Measurements from ENCODE around the gene ALKBH6. TPM values are rescaled to one million over a fixed set of nuclear protein-coding genes. Genes with fewer than 3 reads are reported as not detected.

ALKBH6 gene
- total RNA-seq, 1 donor from 2014 or later, result 27.3 TPM

DNA sequence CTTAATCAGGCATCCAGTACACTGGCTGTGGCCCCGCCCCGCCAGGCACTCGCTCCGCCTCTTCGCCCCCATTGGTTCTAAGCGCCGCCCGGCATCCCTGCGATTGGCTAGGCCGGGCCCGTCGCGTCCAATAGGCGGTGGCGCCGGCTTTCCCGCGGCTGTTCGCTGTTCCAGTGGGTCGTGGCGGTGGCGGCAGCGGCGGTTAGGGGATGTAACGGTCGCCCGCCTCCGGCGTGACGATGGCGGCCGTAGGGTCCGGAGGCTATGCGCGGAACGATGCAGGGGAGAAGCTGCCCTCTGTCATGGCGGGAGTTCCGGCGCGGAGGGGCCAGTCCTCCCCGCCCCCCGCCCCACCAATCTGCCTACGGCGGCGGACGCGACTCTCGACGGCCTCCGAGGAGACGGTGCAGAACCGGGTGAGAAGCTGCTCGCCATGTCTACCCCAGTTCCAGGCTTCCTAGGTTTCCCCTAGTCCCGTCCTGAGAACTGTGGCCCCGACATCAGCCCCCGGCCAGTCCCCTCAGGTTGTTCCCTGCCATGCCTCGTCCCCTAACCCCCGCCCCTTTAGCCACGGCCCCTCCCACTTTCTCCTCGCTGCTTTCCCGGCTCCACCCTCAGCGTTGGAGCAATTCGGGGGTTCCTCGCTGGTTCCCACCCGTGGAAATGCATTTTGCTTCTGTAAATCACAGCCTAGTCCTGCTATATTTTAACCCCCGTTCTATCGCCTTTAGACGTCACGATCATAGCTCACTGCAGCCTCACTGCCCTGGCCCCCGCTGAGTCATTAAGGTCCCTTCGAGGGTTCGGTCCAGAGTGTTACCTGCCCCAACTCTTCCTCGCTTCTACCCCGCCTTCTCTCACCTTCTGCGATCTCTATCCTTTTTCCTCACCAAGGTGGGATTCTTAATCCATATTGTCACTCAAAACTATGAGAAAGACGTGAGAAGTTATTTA lies 41.0 kb upstream of the ALKBH6 start, which contains the start of gene WDR62:
TSS of gene WDR62 (plus strand) at position 165 of the 954 bp plus-strand sequence. CDS start at position 240, 75 bp downstream.
- TF ChIP-seq, protein P1, sequence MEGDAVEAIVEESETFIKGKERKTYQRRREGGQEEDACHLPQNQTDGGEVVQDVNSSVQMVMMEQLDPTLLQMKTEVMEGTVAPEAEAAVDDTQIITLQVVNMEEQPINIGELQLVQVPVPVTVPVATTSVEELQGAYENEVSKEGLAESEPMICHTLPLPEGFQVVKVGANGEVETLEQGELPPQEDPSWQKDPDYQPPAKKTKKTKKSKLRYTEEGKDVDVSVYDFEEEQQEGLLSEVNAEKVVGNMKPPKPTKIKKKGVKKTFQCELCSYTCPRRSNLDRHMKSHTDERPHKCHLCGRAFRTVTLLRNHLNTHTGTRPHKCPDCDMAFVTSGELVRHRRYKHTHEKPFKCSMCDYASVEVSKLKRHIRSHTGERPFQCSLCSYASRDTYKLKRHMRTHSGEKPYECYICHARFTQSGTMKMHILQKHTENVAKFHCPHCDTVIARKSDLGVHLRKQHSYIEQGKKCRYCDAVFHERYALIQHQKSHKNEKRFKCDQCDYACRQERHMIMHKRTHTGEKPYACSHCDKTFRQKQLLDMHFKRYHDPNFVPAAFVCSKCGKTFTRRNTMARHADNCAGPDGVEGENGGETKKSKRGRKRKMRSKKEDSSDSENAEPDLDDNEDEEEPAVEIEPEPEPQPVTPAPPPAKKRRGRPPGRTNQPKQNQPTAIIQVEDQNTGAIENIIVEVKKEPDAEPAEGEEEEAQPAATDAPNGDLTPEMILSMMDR (IDR thresholded peaks at IDR 0.05; ENCODE audit: insufficient read depth, low read depth, low read length), result no peak
- TF ChIP-seq EZH2 (IDR thresholded peaks at IDR 0.05; ENCODE audit: insufficient read depth, low read length), result no peak
- DNase-seq (ENCODE audit: low read depth) (no peak), FAIRE-seq (no peak)
- Histone ChIP-seq H3K79me2 (ENCODE audit: insufficient read depth, low read length) (peaks cover 27% of the 10 kb centered on the region), H4K20me1 (ENCODE audit: insufficient read depth, low read length) (no peaks in the 10 kb centered on the region), H3K4me3 (ENCODE audit: insufficient read depth, low read depth, low read length) (peak within 1 kb of the TSS; percentile 84), H3K36me3 (ENCODE audit: insufficient read depth, low read length) (peaks cover 3% of the 10 kb centered on the region), H3K4me2 (ENCODE audit: low read length) (peak within 1 kb of the TSS; percentile 98), H2AFZ (ENCODE audit: low read depth, low read length) (peak within 1 kb of the TSS; percentile 85), H3K4me1 (ENCODE audit: insufficient read depth, low read length) (peaks cover 3% of the 10 kb centered on the region), H3K27ac (ENCODE audit: low read depth, low read length) (peak within 1 kb of the TSS; percentile 89), H3K27me3 (ENCODE audit: insufficient read depth, low read length) (no peaks in the 10 kb centered on the region), H3K9me3 (ENCODE audit: insufficient read depth, low read depth, low read length) (no peaks in the 10 kb centered on the region), H3K9ac (ENCODE audit: low read length) (peak within 1 kb of the TSS; percentile 83)
- no peaks in the 10 kb centered on the region for H3K9me3 Mint-ChIP-seq (ENCODE audit: unreplicated experiment)
- peak within 1 kb of the TSS; percentile 83 for H3K27ac Mint-ChIP-seq (ENCODE audit: unreplicated experiment)
- no peaks in the 10 kb centered on the region for H3K27me3 Mint-ChIP-seq (ENCODE audit: low read depth, unreplicated experiment)
- peak within 1 kb of the TSS; percentile 94 for H3K4me3 Mint-ChIP-seq (ENCODE audit: unreplicated experiment)
- peaks cover 2% of the 10 kb centered on the region for H3K36me3 Mint-ChIP-seq (ENCODE audit: low read depth, unreplicated experiment)
- no peaks in the 10 kb centered on the region for H3K4me1 Mint-ChIP-seq (ENCODE audit: low read depth, unreplicated experiment)

DNA sequence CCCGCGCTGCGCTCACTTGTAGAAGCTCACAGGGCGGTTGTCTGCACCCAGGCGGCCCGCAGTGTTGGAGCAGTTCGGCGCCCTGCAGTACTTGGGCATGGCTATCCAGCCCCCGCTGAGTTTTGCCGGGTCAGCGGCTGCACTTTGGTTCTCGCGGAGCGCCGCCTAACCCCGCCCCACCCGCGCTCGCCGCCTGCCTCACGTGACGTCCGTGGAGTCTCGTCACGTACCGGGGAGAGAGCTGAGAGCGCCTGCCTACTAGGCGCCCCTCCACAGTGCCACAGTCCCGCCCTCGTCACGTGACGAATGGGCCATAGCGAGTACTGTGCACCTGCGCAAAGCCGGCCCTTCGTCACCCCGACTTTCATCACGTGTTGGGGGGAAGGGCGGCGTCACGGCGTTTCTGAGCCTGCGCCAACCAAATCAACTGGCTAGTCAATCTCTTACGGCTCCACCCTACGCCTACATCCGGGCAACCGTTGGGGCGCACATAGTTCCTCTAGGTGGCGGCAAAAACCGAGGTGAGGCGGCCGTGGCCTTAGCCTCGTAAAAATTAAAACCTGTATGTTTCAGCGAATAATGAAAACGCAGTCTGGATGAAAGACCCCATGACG lies 40.2 kb upstream of the ALKBH6 start, which contains the start of gene THAP8:
TSS of gene THAP8 (minus strand) at position 167 of the 614 bp plus-strand sequence. CDS start at position 99, 68 bp downstream.
- Histone ChIP-seq H3K9me3 (ENCODE audit: insufficient read depth, low read depth, low read length) (no peaks in the 10 kb centered on the region), H3K36me3 (ENCODE audit: insufficient read depth, low read length) (no peaks in the 10 kb centered on the region), H3K4me3 (ENCODE audit: insufficient read depth, low read depth, low read length) (peak within 1 kb of the TSS; percentile 84), H2AFZ (ENCODE audit: low read depth, low read length) (peak within 1 kb of the TSS; percentile 85), H3K4me2 (ENCODE audit: low read length) (peak within 1 kb of the TSS; percentile 98), H3K79me2 (ENCODE audit: insufficient read depth, low read length) (peaks cover 27% of the 10 kb centered on the region), H4K20me1 (ENCODE audit: insufficient read depth, low read length) (no peaks in the 10 kb centered on the region), H3K4me1 (ENCODE audit: insufficient read depth, low read length) (peaks cover 3% of the 10 kb centered on the region), H3K27me3 (ENCODE audit: insufficient read depth, low read length) (no peaks in the 10 kb centered on the region), H3K9ac (ENCODE audit: low read length) (peak within 1 kb of the TSS; percentile 83), H3K27ac (ENCODE audit: low read depth, low read length) (peak within 1 kb of the TSS; percentile 89)
- no peaks in the 10 kb centered on the region for H3K27me3 Mint-ChIP-seq (ENCODE audit: low read depth, unreplicated experiment)
- no peaks in the 10 kb centered on the region for H3K9me3 Mint-ChIP-seq (ENCODE audit: unreplicated experiment)
- TF ChIP-seq EZH2 (IDR thresholded peaks at IDR 0.05; ENCODE audit: insufficient read depth, low read length), result no peak
- TF ChIP-seq, protein P1 (IDR thresholded peaks at IDR 0.05; ENCODE audit: insufficient read depth, low read depth, low read length), result peak; percentile 28
- H3K36me3 Mint-ChIP-seq (ENCODE audit: low read depth, unreplicated experiment), result peaks cover 2% of the 10 kb centered on the region
- peak within 1 kb of the TSS; percentile 83 for H3K27ac Mint-ChIP-seq (ENCODE audit: unreplicated experiment)
- H3K4me1 Mint-ChIP-seq (ENCODE audit: low read depth, unreplicated experiment), result no peaks in the 10 kb centered on the region
- peak; percentile 96 for DNase-seq (ENCODE audit: low read depth)
- H3K4me3 Mint-ChIP-seq (ENCODE audit: unreplicated experiment), result peak within 1 kb of the TSS; percentile 94
- FAIRE-seq, result peak; percentile 5

Measured in astrocyte (in vitro differentiated cells and primary cell).